ENCODE data around the gene CLDND2. TPM values are rescaled to one million over a fixed set of nuclear protein-coding genes. Genes with fewer than 3 reads are reported as not detected.

CLDND2 gene
- total and polyA plus RNA-seq, 2 of the 4 experiments (the other 2 are of a cell fraction): not detected

GRCh38 chr19:51366389-51367254, 2.2 kb downstream of the CLDND2 start:
- H4K20me1 ChIP-seq (ENCODE audit: insufficient read depth, low read length): no peaks in the 10 kb centered on the region
- CTCF ChIA-PET: no interaction called here
- peaks cover 15% of the 10 kb centered on the region for H3K9me1 ChIP-seq (ENCODE audit: insufficient read depth, low read length)
- H4K8ac ChIP-seq (ENCODE audit: low read depth in 2 of 2, low read length in 2 of 2): peak overlapping the region; percentile 77 to 80
- peak overlapping the region; percentile 85 for H3K4ac ChIP-seq (ENCODE audit: low read depth, low read length)
- in situ Hi-C loops (cut with MboI; ENCODE audit: low sequenced_read_pairs) (no loop called here), intact Hi-C loops (cut with micrococcal nuclease) (loop anchor here (1.0 kb wide), 2 partner anchors 27 to 28 kb away; no protein-coding TSS in a partner anchor), dilution Hi-C loops (cut with HindIII; ENCODE audit: low sequenced_read_pairs, unreplicated experiment) (no loop called here)
- DNase-seq (peak; percentile 96), ATAC-seq (ENCODE audit: low read depth) (peak; percentile 71)
- peak overlapping the region; percentile 37 for H3K18ac ChIP-seq (ENCODE audit: low read depth, low read length)
- H2AK5ac ChIP-seq (ENCODE audit: low read depth, low read length): peak overlapping the region; percentile 79
- peak overlapping the region; percentile 54 for H2BK120ac ChIP-seq (ENCODE audit: low read depth, low read length)
- H4K5ac ChIP-seq (ENCODE audit: low read depth, low read length): peak overlapping the region; percentile 43
- POLR2A ChIA-PET (ENCODE audit: unreplicated experiment): interaction anchor here (1.1 kb wide), 1 partner anchor 27 kb away, joined by 3 read pairs; no protein-coding TSS in a partner anchor
- H3K36me3 ChIP-seq (ENCODE audit: control insufficient read depth, insufficient read depth, low read length): no peaks in the 10 kb centered on the region
- BruUV-seq (replicated peaks): no TSS peak
- peak overlapping the region; percentile 70 for H3K23ac ChIP-seq (ENCODE audit: low read depth, low read length)
- H3K4me1 ChIP-seq (ENCODE audit: control insufficient read depth, insufficient read depth, low read length): peaks cover 16% of the 10 kb centered on the region
- H2AFZ ChIP-seq (replicated peaks; ENCODE audit: low read length, poor library complexity): peak overlapping the region; percentile 100
- H2BK5ac ChIP-seq (ENCODE audit: low read depth, low read length, poor library complexity, severe bottlenecking): peak overlapping the region; percentile 49
- peak overlapping the region; percentile 85 for H3K4me2 ChIP-seq (ENCODE audit: low read depth, low read length)
- WGBS, 2 experiments (ENCODE audit: extremely low coverage in 2 of 2, insufficient read length in 1 of 2): 0% methylated on average over 24 of the region's 54 CpGs; no CpG with 5 or more reads in 1 of the 2 experiments
- H3K9me3 ChIP-seq (ENCODE audit: control insufficient read depth, insufficient read depth, low read length): no peaks in the 10 kb centered on the region
- H2BK15ac ChIP-seq (ENCODE audit: low read depth, low read length): no peak overlapping the region
- no peak overlapping the region for H2BK20ac ChIP-seq (ENCODE audit: low read depth, low read length)
- peak overlapping the region; percentile 69 for H4K91ac ChIP-seq (ENCODE audit: insufficient read depth, low read depth, low read length)
- H3K56ac ChIP-seq (ENCODE audit: extremely low read depth, insufficient read depth, low read length): peak overlapping the region; percentile 81
- H3K27me3 ChIP-seq (ENCODE audit: control insufficient read depth, insufficient read depth, low read length): no peaks in the 10 kb centered on the region
- H3K9ac ChIP-seq (ENCODE audit: low read depth, low read length): peak overlapping the region; percentile 52
- peak overlapping the region; percentile 80 for H3K14ac ChIP-seq (replicated peaks; ENCODE audit: low read depth, low read length)
- peak overlapping the region; percentile 84 for H3K4me3 ChIP-seq (ENCODE audit: insufficient read depth, low read depth, low read length)
- peak overlapping the region; percentile 77 for H3K27ac ChIP-seq (ENCODE audit: insufficient read depth, low read length)
- H2AK9ac ChIP-seq (replicated peaks; ENCODE audit: low read depth, low read length, poor library complexity): peak overlapping the region; percentile 98
- H3K79me1 ChIP-seq (ENCODE audit: low read depth in 1 of 2, low read length in 2 of 2): peaks cover 12 to 47% of the 10 kb centered on the region in 2 experiments; a peak in 3 of 4 replicates
- TF ChIP-seq RAD21 (IDR thresholded peaks at IDR 0.05; ENCODE audit: low read length): no peak
- no peak for TF ChIP-seq FOS (IDR thresholded peaks at IDR 0.05; ENCODE audit: low read depth, low read length)
- no peak for TF ChIP-seq MAFK (IDR thresholded peaks at IDR 0.05; ENCODE audit: low read depth, low read length)
- no peak for TF ChIP-seq BHLHE40 (IDR thresholded peaks at IDR 0.05; ENCODE audit: low read depth, low read length)
- TF ChIP-seq USF2 (IDR thresholded peaks at IDR 0.05; ENCODE audit: low read depth, low read length): no peak
- TF ChIP-seq SMC3 (IDR thresholded peaks at IDR 0.05; ENCODE audit: low read depth, low read length): no peak
- no peak for TF ChIP-seq ELK1 (IDR thresholded peaks at IDR 0.05; ENCODE audit: borderline replicate concordance, low read depth, low read length)
- no peak for TF ChIP-seq RCOR1 (IDR thresholded peaks at IDR 0.05; ENCODE audit: insufficient replicate concordance, low read length)
- TF ChIP-seq CHD1 (IDR thresholded peaks at IDR 0.05; ENCODE audit: low read depth, low read length): no peak
- TF ChIP-seq RFX5 (IDR thresholded peaks at IDR 0.05; ENCODE audit: low read depth, low read length): no peak
- TF ChIP-seq CTCF (conservative IDR thresholded peaks at IDR 0.05; ENCODE audit: low read depth, low read length): no peak
- TF ChIP-seq POLR2A (IDR thresholded peaks at IDR 0.05; ENCODE audit: low read depth, low read length): peak; percentile 41; the same call in 1 of the 2 replicates
- TF ChIP-seq CEBPB (IDR thresholded peaks at IDR 0.05; ENCODE audit: low read depth, low read length): peak; percentile 52; the same call in 1 of the 2 replicates
- TF ChIP-seq MAZ (IDR thresholded peaks at IDR 0.05; ENCODE audit: borderline replicate concordance, low read depth, low read length): peak; percentile 47; the same call in 1 of the 2 replicates
